Right ventricle myocardium inferior (tissue), 1 donor: ENCODE data around the gene ATOX1. TPM values are rescaled to one million over a fixed set of nuclear protein-coding genes. Genes with fewer than 3 reads are reported as not detected.
A peak's percentile ranks its signal among the peaks of the same experiment; 100 is the strongest.
"Not testable (repeated sequence)": the region's sequence is repeated elsewhere in the genome, so short reads cannot be mapped to it uniquely, and the experiment has no call there.

Experiments
- ATAC-seq: fragments of 200-7000 bp; cut with Tn5 transposase; one replicate; pipeline ENCODE4 v1.9.1; 2020; ENCODE audit warnings: mild to moderate bottlenecking, moderate library complexity
- DNase-seq: peaks from one replicate; pipeline ENCODE4 v3.0.0; 2021; ENCODE audit errors: missing footprints
- intact Hi-C: fragments of 100-400 bp; cut with DNase I; formaldehyde crosslinking; loops from one replicate; pipeline ENCODE4 v1.11.0; 2022
- long read RNA-seq: library from polyadenylated mRNA; unstranded; transcript quantifications from one replicate; pipeline ENCODE4 v2.0.0, GENCODE V29; 2021
- total RNA-seq: library from RNA; stranded (reverse); fragmentation: NEBNext Ultra II Directional; extraction: Animal tissue kit (Norgen Biotek cat#: 25700); gene quantifications from one replicate; pipeline ENCODE4 v1.2.1, GENCODE V29; 2021
- donor health status: DM: no; HTN: yes; CAD: no; lungs with severe emphysema.

Gene ATOX1
- 69.5 TPM for total RNA-seq
- long read RNA-seq, transcript ATOX1-201 (4 exons, 488 nt) = major isoform, 19 of 21 reads
- long read RNA-seq, partial matches to known transcripts = 0 of 21 reads
- long read RNA-seq, other reads (novel, unspliced or antisense) = 0 of 21 reads

- intact Hi-C loops = loop anchor here (1.0 kb wide), 1 partner anchor 13 kb away; the partner anchor contains the start of gene G3BP1
- DNase-seq = peak; percentile 97
- ATAC-seq = peak; percentile 99
Measured at GRCh38 chr5:151758430-151759241, at the start of gene ATOX1. Gene ATOX1 (minus strand): TSS chr5:151758631. CDS start chr5:151758551, 80 bp downstream.

DNA sequence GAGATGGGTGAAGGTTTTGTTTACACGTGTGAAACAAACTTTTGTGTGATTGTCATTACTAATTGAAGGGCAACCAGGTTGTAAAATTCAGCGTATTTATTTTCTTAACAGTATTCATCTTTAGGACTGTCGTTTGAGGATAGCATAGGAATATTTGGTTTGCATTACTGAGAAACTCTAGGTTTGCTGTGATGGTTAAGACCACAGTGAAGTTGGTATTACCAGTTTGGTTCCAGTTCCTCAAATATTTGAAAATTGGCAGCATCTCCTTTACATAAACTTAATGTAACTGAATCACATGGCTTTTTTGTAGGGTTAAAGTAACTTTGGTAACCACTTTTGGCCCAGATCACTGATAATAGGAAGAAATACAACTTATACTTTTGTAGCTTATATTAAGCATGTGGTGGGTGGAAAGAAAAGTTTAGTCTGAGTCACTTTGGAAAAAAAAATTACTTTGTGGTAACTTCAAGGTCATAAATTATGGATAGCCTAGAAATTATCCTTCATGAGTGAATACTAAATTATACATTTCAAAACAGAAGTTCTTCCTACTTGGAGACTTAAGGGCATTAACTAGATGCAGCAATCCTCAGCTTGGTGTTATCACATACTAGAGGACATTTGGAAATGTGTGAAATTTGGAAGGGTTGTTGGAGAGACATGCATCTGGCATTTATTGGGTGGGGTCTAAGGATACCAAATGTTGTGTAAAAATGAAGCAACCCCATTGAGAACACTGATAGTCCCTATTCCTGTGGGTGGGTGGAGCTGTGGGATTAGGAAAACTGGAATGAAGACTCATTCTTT, 47.2 kb upstream of the ATOX1 start:
- ATAC-seq (peak; percentile 92), DNase-seq (no peak)
- intact Hi-C loops = no loop called here

GRCh38 chr5:151800532-151800931, 42.1 kb upstream of the ATOX1 start:
- DNase-seq = no peak
- no peak for ATAC-seq
- intact Hi-C loops = no loop called here

- intact Hi-C loops = no loop called here
- DNase-seq (no peak), ATAC-seq (no peak)
Measured at GRCh38 chr5:151799407-151799806, 41.0 kb upstream of the ATOX1 start.

GRCh38 chr5:151798674-151799073, 40.2 kb upstream of the ATOX1 start:
- DNase-seq (no peak), ATAC-seq (no peak)
- intact Hi-C loops = no loop called here

GRCh38 chr5:151795426-151795825, 37.0 kb upstream of the ATOX1 start:
- DNase-seq = no peak
- intact Hi-C loops = no loop called here
- no peak for ATAC-seq

- DNase-seq = no peak
- no peak for ATAC-seq
- intact Hi-C loops = no loop called here
Measured at GRCh38 chr5:151793358-151793757, 34.9 kb upstream of the ATOX1 start.

- ATAC-seq = no peak
- intact Hi-C loops = no loop called here
- no peak for DNase-seq
Measured at GRCh38 chr5:151787817-151788216, 29.4 kb upstream of the ATOX1 start.

DNA sequence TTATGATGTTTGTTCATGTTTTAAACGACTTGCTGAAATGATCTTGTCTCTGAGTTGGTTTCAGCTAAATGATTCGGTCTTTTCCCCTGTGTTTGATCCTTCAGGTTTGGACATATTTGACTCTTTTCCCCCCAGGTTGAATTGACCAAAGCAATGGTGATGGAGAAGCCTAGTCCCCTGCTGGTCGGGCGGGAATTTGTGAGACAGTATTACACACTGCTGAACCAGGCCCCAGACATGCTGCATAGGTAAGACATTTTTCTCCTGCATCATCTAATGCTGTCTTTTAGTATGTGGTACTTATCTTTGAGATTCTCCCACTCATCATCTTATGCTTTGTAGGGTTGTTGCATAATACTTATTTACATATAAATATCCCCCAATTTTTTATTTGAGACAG, 28.0 kb upstream of the ATOX1 start:
- no peak for ATAC-seq
- intact Hi-C loops = no loop called here

GRCh38 chr5:151784141-151784540, 25.7 kb upstream of the ATOX1 start:
- ATAC-seq (no peak), DNase-seq (no peak)
- intact Hi-C loops = no loop called here

More for the DNA sequence above, 28.0 kb upstream of the ATOX1 start:
- DNase-seq = no peak

DNA sequence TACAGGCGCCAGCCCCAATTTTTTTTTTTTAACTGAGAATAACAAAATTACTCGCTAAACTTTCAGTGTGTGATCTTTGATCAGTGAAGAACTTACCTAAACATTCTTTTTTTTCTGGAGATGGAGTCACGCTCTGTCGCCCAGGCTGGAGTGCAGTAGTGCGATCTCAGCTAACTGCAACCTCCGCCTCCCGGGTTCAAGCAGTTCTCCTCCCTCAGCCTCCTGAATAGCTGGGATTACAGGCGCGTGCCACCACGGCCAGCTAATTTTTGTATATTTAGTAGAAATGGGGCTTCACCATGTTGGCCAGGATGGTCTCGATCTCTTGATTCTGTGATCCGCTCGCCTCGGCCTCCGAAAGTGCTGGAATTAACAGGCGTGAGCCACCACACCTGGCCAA, 25.2 kb upstream of the ATOX1 start:
- ATAC-seq = not testable (repeated sequence)

GRCh38 chr5:151781201-151781600, 22.8 kb upstream of the ATOX1 start:
- ATAC-seq (no peak), DNase-seq (no peak)
- intact Hi-C loops = no loop called here

More for the DNA sequence above, 25.2 kb upstream of the ATOX1 start:
- DNase-seq, intact Hi-C loops: not testable (repeated sequence)

DNA sequence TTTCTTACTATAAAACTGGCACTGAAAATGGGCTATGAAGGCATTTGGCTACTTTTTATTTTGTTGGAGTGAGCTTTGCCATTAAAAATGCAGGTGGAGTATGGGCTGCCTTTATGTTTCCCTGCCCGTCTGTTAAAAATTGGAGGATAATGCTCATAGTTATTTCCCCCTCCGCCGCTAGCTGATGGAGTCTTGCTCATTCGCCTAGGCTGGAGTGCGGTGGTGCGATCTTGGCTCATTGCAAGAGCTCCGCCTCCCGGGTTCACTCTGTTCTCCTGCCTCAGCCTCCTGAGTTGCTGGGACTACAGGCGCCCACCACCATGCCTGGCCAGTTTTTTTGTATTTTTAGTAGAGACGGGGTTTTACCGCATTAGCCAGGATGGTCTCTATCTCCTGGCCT, 21.9 kb upstream of the ATOX1 start:
- ATAC-seq (no peak), DNase-seq (no peak)
- intact Hi-C loops = no loop called here

- DNase-seq = no peak
- intact Hi-C loops = no loop called here
- no peak for ATAC-seq
Measured at GRCh38 chr5:151779531-151780125, 21.2 kb upstream of the ATOX1 start.

DNA sequence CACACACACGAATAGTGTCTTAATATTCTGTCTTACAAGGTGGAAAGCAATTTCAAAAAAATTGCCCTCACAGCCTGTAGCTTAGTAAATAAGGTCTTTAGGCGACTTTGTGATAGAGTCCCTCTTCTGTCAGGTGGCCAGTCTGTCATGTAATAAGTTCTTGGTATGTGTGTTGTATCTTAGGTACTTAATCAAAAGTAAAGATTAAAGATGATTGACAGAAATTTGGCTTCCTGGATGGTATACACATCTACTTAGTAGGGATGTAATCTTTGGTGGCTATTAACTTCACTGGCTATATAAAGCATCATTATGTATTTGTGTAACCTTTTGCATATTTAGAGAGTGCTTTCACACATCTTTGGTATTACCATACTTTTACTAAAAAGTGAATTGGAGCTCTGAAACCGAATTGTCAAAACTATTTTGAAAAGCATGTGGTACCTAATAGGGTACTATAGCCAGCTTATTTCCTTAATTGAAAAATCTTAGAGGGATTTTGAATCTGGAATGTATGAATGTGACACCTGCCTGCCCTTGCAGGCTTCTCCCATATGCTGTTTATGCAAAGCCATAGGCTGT, 16.7 kb upstream of the ATOX1 start:
- DNase-seq (no peak), ATAC-seq (no peak)
- intact Hi-C loops = no loop called here

- ATAC-seq (no peak), DNase-seq (no peak)
- intact Hi-C loops = no loop called here
Measured at GRCh38 chr5:151773951-151774350, 15.5 kb upstream of the ATOX1 start.

DNA sequence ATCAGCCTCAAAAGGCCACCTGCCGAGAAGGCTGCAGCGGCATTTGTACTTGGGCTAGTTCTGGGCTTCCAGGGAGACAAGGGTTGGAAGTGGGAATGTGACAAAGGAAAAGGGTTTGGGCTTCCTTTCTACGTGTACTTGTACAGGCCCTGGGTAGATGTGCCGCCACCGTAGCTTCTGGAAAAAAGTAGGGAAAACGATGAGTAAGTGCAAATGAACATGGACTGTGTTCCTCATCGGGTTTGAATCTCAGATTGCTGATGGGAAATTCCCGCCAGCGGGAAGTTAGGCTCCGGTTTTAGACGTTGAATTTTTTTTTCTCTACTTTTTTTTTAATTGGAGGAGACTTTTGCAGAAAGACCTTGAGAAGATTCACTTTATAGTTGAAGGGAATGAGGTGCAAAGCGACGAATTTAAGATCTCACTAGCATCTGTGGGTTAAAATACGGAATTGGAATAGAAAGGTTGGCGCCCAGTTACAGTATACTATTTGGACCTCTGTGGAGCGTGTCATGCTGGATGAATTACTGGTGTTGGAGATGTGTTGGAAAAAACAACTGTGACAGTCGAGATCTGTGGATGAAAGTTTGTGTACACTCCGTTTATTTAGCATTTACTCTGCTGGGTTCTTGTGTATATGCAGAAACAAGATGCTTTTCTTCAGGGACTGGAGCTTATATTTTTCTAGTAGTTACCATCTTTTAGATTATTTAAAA, 14.6 kb upstream of the ATOX1 start:
- no peak for DNase-seq
- no peak for ATAC-seq
- intact Hi-C loops = no loop called here

DNA sequence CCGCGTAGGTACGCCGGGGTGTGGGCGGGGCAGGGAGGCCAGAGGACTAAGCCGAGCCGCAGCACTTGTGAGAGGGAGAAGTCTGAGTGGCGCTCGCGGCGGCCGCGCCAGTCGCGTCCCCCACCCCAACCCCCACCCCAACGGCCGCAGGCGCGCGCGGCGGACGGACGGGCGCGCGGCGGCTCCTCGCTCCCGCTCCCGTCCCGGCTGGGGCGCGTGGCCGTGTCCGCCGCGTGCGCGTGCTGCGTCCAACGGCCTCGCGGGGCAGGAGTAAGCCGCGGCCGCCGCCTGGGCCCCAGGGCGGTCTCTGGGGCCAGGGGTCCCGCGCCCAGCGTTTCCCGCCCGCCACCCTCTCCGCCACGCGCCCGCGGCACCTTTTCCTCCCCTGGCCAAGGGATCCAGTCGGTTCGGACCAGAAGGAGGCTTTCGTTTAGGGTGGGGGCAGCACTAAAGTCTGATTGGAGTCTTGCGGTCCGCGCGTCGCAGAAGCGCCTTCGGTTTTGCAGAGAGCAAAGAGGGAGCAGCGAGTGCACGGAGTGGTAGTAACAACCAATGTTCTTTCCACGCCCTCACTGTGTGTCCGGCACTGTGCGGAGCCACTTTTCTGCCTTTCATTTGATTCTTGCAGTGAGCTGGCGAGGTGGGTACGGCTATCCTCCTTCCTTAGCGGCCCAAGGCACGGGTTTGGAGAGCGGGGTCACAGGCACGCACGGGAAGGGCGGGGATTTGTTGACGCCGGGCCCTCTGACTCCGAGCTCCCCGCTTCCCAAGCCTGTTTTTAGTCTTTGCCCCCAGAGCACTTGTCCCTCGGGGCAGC, 13.8 kb upstream of the ATOX1 start:
- intact Hi-C loops = no loop called here
- DNase-seq = no peak
- no peak for ATAC-seq
